ENCODE results near the gene KRT23. TPM values are rescaled to one million over a fixed set of nuclear protein-coding genes. Genes with fewer than 3 reads are reported as not detected.
A peak's percentile ranks its signal among the peaks of the same experiment; 100 is the strongest.

KRT23 gene
- 1 to 10 TPM in 1 of 2 donors, under 1 TPM in 1; 0.33 to 1.2 TPM for total RNA-seq
- polyA plus RNA-seq (ENCODE audit: insufficient read length in 2 of 2): under 1 TPM in 1 of 2 donors, not detected in 1; 0.56 TPM
- long read RNA-seq, donor 1: 0 reads
- long read RNA-seq, donor 2: 0 reads
- long read RNA-seq, donor 3: 0 reads
- long read RNA-seq, donor 4: 0 reads

GRCh38 chr17:40937384-40937819, at the start of gene KRT23:
KRT23 (minus strand) TSS chr17:40937646; CDS start chr17:40936603, 1,043 bp downstream.
- no peak within 1 kb of the TSS for H3K4me3 ChIP-seq (ENCODE audit: low read depth, low read length)
- no peaks in the 10 kb centered on the region for H3K36me3 ChIP-seq (ENCODE audit: control insufficient read depth, insufficient read depth, low read length)
- 42% methylated on average over 8 of the region's 9 CpGs for WGBS (ENCODE audit: insufficient coverage)
- no peaks in the 10 kb centered on the region for H3K4me1 ChIP-seq (ENCODE audit: control insufficient read depth, insufficient read depth, low read length)
- H3K27me3 ChIP-seq (ENCODE audit: control insufficient read depth, insufficient read depth, low read length): no peaks in the 10 kb centered on the region
- H3K9me3 ChIP-seq (ENCODE audit: control insufficient read depth, insufficient read depth, low read length): no peaks in the 10 kb centered on the region
- peak in 2 of 6 donors; percentile 5 to 27 for DNase-seq (ENCODE audit: low read depth in 4 of 6, low spot score in 6 of 6)
- H3K27ac ChIP-seq (ENCODE audit: low read depth, low read length): no peak within 1 kb of the TSS

GRCh38 chr17:40986920-40987319, 49.5 kb upstream of the KRT23 start:
- WGBS (ENCODE audit: insufficient coverage): 65% methylated on average over 7 of the region's 8 CpGs
- Histone ChIP-seq H3K4me1 (ENCODE audit: control insufficient read depth, insufficient read depth, low read length) (no peaks in the 10 kb centered on the region), H3K4me3 (ENCODE audit: low read depth, low read length) (no peak overlapping the region), H3K9me3 (ENCODE audit: control insufficient read depth, insufficient read depth, low read length) (no peaks in the 10 kb centered on the region), H3K27ac (ENCODE audit: low read depth, low read length) (no peak overlapping the region), H3K36me3 (ENCODE audit: control insufficient read depth, insufficient read depth, low read length) (no peaks in the 10 kb centered on the region), H3K27me3 (ENCODE audit: control insufficient read depth, insufficient read depth, low read length) (no peaks in the 10 kb centered on the region)
- DNase-seq (ENCODE audit: low read depth in 4 of 6, low spot score in 6 of 6): no peak

- WGBS (ENCODE audit: insufficient coverage): no CpG with 5 or more reads among the region's 3 CpGs
- H3K27ac ChIP-seq (ENCODE audit: low read depth, low read length): no peak within 1 kb of the TSS
Observed at GRCh38 chr17:40984226-40984625, 46.8 kb upstream of the KRT23 start, which contains the start of gene KRT40. KRT40 (minus strand) TSS chr17:40984326; CDS start chr17:40984273, 53 bp downstream.

GRCh38 chr17:40981115-40981514, 43.7 kb upstream of the KRT23 start:
- WGBS (ENCODE audit: insufficient coverage): 39% methylated on average over 3 of the region's 5 CpGs
- no peak for DNase-seq (ENCODE audit: low read depth in 4 of 6, low spot score in 6 of 6)
- Histone ChIP-seq H3K4me1 (ENCODE audit: control insufficient read depth, insufficient read depth, low read length) (peaks cover 8% of the 10 kb centered on the region), H3K4me3 (ENCODE audit: low read depth, low read length) (no peak overlapping the region), H3K9me3 (ENCODE audit: control insufficient read depth, insufficient read depth, low read length) (no peaks in the 10 kb centered on the region), H3K36me3 (ENCODE audit: control insufficient read depth, insufficient read depth, low read length) (no peaks in the 10 kb centered on the region), H3K27me3 (ENCODE audit: control insufficient read depth, insufficient read depth, low read length) (no peaks in the 10 kb centered on the region), H3K27ac (ENCODE audit: low read depth, low read length) (no peak overlapping the region)

More at GRCh38 chr17:40984226-40984625, 46.8 kb upstream of the KRT23 start, which contains the start of gene KRT40:
- H3K36me3 ChIP-seq (ENCODE audit: control insufficient read depth, insufficient read depth, low read length): no peaks in the 10 kb centered on the region
- no peaks in the 10 kb centered on the region for H3K27me3 ChIP-seq (ENCODE audit: control insufficient read depth, insufficient read depth, low read length)
- no peak for DNase-seq (ENCODE audit: low read depth in 4 of 6, low spot score in 6 of 6)
- H3K4me1 ChIP-seq (ENCODE audit: control insufficient read depth, insufficient read depth, low read length): peaks cover 8% of the 10 kb centered on the region
- no peaks in the 10 kb centered on the region for H3K9me3 ChIP-seq (ENCODE audit: control insufficient read depth, insufficient read depth, low read length)
- H3K4me3 ChIP-seq (ENCODE audit: low read depth, low read length): no peak within 1 kb of the TSS

GRCh38 chr17:40980596-40980995, 43.1 kb upstream of the KRT23 start:
- Histone ChIP-seq H3K27me3 (ENCODE audit: control insufficient read depth, insufficient read depth, low read length) (no peaks in the 10 kb centered on the region), H3K27ac (ENCODE audit: low read depth, low read length) (no peak overlapping the region), H3K4me1 (ENCODE audit: control insufficient read depth, insufficient read depth, low read length) (peaks cover 8% of the 10 kb centered on the region), H3K36me3 (ENCODE audit: control insufficient read depth, insufficient read depth, low read length) (no peaks in the 10 kb centered on the region), H3K4me3 (ENCODE audit: low read depth, low read length) (no peak overlapping the region), H3K9me3 (ENCODE audit: control insufficient read depth, insufficient read depth, low read length) (no peaks in the 10 kb centered on the region)
- WGBS (ENCODE audit: insufficient coverage): 18% methylated on average over 8 of the region's 8 CpGs
- DNase-seq (ENCODE audit: low read depth in 4 of 6, low spot score in 6 of 6): peak in 5 of 6 donors; percentile 20 to 82 (median 46)

- H3K27ac ChIP-seq (ENCODE audit: low read depth, low read length): no peak overlapping the region
- WGBS (ENCODE audit: insufficient coverage): 90% methylated on average over 3 of the region's 3 CpGs
- H3K4me3 ChIP-seq (ENCODE audit: low read depth, low read length): no peak overlapping the region
Observed at GRCh38 chr17:40980117-40980516, 42.7 kb upstream of the KRT23 start.

GRCh38 chr17:40978575-40979151, 41.2 kb upstream of the KRT23 start:
- H3K27me3 ChIP-seq (ENCODE audit: control insufficient read depth, insufficient read depth, low read length): no peaks in the 10 kb centered on the region
- WGBS (ENCODE audit: insufficient coverage): 89% methylated on average over 12 of the region's 13 CpGs
- H3K27ac ChIP-seq (ENCODE audit: low read depth, low read length): no peak overlapping the region
- no peak for DNase-seq (ENCODE audit: low read depth in 4 of 6, low spot score in 6 of 6)
- no peaks in the 10 kb centered on the region for H3K9me3 ChIP-seq (ENCODE audit: control insufficient read depth, insufficient read depth, low read length)
- no peak overlapping the region for H3K4me3 ChIP-seq (ENCODE audit: low read depth, low read length)
- no peaks in the 10 kb centered on the region for H3K36me3 ChIP-seq (ENCODE audit: control insufficient read depth, insufficient read depth, low read length)
- peaks cover 8% of the 10 kb centered on the region for H3K4me1 ChIP-seq (ENCODE audit: control insufficient read depth, insufficient read depth, low read length)

More at GRCh38 chr17:40980117-40980516, 42.7 kb upstream of the KRT23 start:
- no peak for DNase-seq (ENCODE audit: low read depth in 4 of 6, low spot score in 6 of 6)
- H3K36me3 ChIP-seq (ENCODE audit: control insufficient read depth, insufficient read depth, low read length): no peaks in the 10 kb centered on the region
- peaks cover 8% of the 10 kb centered on the region for H3K4me1 ChIP-seq (ENCODE audit: control insufficient read depth, insufficient read depth, low read length)
- H3K9me3 ChIP-seq (ENCODE audit: control insufficient read depth, insufficient read depth, low read length): no peaks in the 10 kb centered on the region
- H3K27me3 ChIP-seq (ENCODE audit: control insufficient read depth, insufficient read depth, low read length): no peaks in the 10 kb centered on the region

GRCh38 chr17:40975516-40975915, 38.1 kb upstream of the KRT23 start:
- H3K9me3 ChIP-seq (ENCODE audit: control insufficient read depth, insufficient read depth, low read length): no peaks in the 10 kb centered on the region
- H3K27me3 ChIP-seq (ENCODE audit: control insufficient read depth, insufficient read depth, low read length): no peaks in the 10 kb centered on the region
- no peaks in the 10 kb centered on the region for H3K36me3 ChIP-seq (ENCODE audit: control insufficient read depth, insufficient read depth, low read length)
- H3K4me3 ChIP-seq (ENCODE audit: low read depth, low read length): no peak overlapping the region
- no peak overlapping the region for H3K27ac ChIP-seq (ENCODE audit: low read depth, low read length)
- peaks cover 3% of the 10 kb centered on the region for H3K4me1 ChIP-seq (ENCODE audit: control insufficient read depth, insufficient read depth, low read length)
- no peak for DNase-seq (ENCODE audit: low read depth in 4 of 6, low spot score in 6 of 6)

- Histone ChIP-seq H3K4me3 (ENCODE audit: low read depth, low read length) (no peak overlapping the region), H3K36me3 (ENCODE audit: control insufficient read depth, insufficient read depth, low read length) (no peaks in the 10 kb centered on the region), H3K27me3 (ENCODE audit: control insufficient read depth, insufficient read depth, low read length) (no peaks in the 10 kb centered on the region), H3K27ac (ENCODE audit: low read depth, low read length) (no peak overlapping the region), H3K9me3 (ENCODE audit: control insufficient read depth, insufficient read depth, low read length) (no peaks in the 10 kb centered on the region), H3K4me1 (ENCODE audit: control insufficient read depth, insufficient read depth, low read length) (no peaks in the 10 kb centered on the region)
- no peak for DNase-seq (ENCODE audit: low read depth in 4 of 6, low spot score in 6 of 6)
- WGBS (ENCODE audit: insufficient coverage): 100% methylated on average over 2 of the region's 3 CpGs
Observed at GRCh38 chr17:40974366-40974765, 36.9 kb upstream of the KRT23 start.

GRCh38 chr17:40967582-40967981, 30.1 kb upstream of the KRT23 start:
- no peak overlapping the region for H3K4me3 ChIP-seq (ENCODE audit: low read depth, low read length)
- H3K27ac ChIP-seq (ENCODE audit: low read depth, low read length): no peak overlapping the region
- DNase-seq (ENCODE audit: low read depth in 4 of 6, low spot score in 6 of 6): no peak
- no peaks in the 10 kb centered on the region for H3K4me1 ChIP-seq (ENCODE audit: control insufficient read depth, insufficient read depth, low read length)
- no CpG with 5 or more reads among the region's 1 CpG for WGBS (ENCODE audit: insufficient coverage)
- H3K36me3 ChIP-seq (ENCODE audit: control insufficient read depth, insufficient read depth, low read length): no peaks in the 10 kb centered on the region
- H3K27me3 ChIP-seq (ENCODE audit: control insufficient read depth, insufficient read depth, low read length): no peaks in the 10 kb centered on the region
- H3K9me3 ChIP-seq (ENCODE audit: control insufficient read depth, insufficient read depth, low read length): no peaks in the 10 kb centered on the region
